ENCODE results near the gene C22orf39.

- no peak for TF ChIP-seq ZNF274 (IDR thresholded peaks at IDR 0.05; ENCODE audit: low read depth, low read length)
- no peak for TF ChIP-seq YY1 (IDR thresholded peaks at IDR 0.05; ENCODE audit: insufficient read depth, insufficient read length)
Observed at GRCh38 chr22:19430890-19431541, 16.5 kb downstream of the C22orf39 start.

Measured in NT2/D1 (cell line).